ENCODE measurements around the gene ARPC5. TPM values are rescaled to one million over a fixed set of nuclear protein-coding genes. Genes with fewer than 3 reads are reported as not detected.
A peak's percentile ranks its signal among the peaks of the same experiment; 100 is the strongest.

The ARPC5 gene
- total RNA-seq, 4 donors from 2014 or later, result 10.8 to 14.6 (median 13.0) TPM

DNA sequence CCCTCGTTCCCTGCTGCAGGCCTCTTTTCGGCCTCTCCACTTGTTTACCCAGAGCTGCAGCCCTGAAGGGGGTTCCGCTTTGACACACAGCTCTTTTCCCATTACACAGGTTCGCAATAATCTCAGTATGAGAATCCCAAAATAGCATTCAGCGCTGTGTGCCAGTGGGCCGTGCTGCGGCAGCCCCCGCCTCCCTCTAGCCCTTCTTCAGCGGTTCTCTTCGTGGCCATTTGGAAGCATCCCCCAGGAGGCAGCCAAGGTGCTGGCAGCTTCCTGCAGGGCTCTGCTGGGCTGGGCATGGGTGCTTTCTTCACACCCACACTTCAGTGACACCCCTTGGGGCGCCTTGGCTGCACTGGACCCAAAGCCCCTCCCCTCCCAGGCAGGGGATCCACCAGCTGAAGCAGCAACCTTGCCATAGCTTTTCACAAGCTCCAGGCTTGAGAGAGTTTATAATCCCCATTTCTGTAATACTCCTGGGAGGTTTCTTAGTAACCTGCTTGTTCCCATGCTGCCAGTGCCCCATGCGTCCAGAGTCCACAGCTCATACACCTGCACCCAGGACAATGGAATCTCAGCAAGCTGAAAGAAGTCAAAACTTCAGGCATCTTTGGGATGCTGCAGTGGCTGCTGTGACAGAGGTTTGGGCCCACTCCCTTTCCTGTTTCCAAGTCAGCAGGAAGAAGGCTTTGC is 53.4 kb downstream of the ARPC5 start:
- H3K9me3 ChIP-seq, result no peaks in the 10 kb centered on the region
- intact Hi-C loops (cut with DNase I; ENCODE audit: low total_unique reads) (no loop called here), in situ Hi-C loops (cut with MboI; ENCODE audit: low sequenced_read_pairs in 4 of 4) (no loop called here)
- TF ChIP-seq POLR2A (IDR thresholded peaks at IDR 0.05) (no peak), CTCF (IDR thresholded peaks at IDR 0.05 in 4 of 5, conservative IDR thresholded peaks at IDR 0.05 in 1 of 5) (no peak)
- H3K4me3 ChIP-seq, result no peak overlapping the region
- no peaks in the 10 kb centered on the region for H3K27me3 ChIP-seq
- no peaks in the 10 kb centered on the region for H3K4me1 ChIP-seq
- no peak for ATAC-seq
- no peak for DNase-seq
- no peaks in the 10 kb centered on the region for H3K36me3 ChIP-seq
- no peak overlapping the region for H3K27ac ChIP-seq

DNA sequence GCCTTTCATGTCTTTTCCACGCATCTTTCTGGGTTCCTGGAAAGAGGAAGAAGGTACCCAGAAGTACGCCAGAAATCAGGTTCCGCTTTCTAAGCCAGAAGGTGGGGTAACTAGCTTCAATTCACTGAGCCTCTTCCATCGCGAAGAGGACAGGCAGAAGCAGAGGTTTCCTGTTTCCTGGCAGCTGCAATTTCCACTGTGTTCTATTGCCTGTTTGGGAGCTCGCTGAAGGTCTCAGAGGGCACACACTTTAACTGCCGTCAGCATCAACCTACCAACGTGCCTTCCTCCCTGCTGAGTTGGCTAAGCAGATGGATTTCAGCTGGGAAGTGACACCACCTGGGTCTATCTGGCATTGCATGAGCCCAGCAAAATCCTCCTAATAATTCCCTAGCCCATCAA is 55.3 kb downstream of the ARPC5 start:
- peak in 1 of 2 donors; percentile 30 for ATAC-seq
- in situ Hi-C loops (cut with MboI; ENCODE audit: low sequenced_read_pairs in 4 of 4), result no loop called here
- H3K27me3 ChIP-seq, result no peaks in the 10 kb centered on the region
- H3K4me3 ChIP-seq, result no peak overlapping the region
- H3K9me3 ChIP-seq, result no peaks in the 10 kb centered on the region
- no peaks in the 10 kb centered on the region for H3K4me1 ChIP-seq
- intact Hi-C loops (cut with DNase I; ENCODE audit: low total_unique reads), result no loop called here
- no peaks in the 10 kb centered on the region for H3K36me3 ChIP-seq
- peak overlapping the region in 1 of 4 donors; percentile 27 for H3K27ac ChIP-seq
- no peak for TF ChIP-seq CTCF (IDR thresholded peaks at IDR 0.05 in 4 of 5, conservative IDR thresholded peaks at IDR 0.05 in 1 of 5)
- no peak for TF ChIP-seq POLR2A (IDR thresholded peaks at IDR 0.05)
- peak; percentile 14 to 36 for DNase-seq

DNA sequence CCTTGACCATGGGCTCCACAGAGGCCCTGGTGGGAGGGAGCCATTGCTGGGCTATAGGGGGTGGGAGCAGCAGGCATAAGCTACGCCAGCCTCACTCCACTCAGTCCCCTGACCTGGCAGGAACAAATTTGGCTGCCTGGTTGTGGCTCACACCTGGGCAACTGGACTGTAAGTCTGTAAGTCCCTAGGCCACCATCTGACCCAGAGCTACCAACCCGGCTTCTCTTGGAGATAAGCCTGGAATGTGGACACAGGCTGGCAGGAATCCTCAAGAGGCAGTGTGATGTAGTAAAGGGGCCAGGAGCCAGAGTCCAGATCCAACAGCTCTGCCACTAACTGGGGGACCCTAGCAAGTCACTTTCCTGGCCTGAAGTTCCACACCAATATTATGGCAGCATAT is 56.7 kb downstream of the ARPC5 start:
- intact Hi-C loops (cut with DNase I; ENCODE audit: low total_unique reads), result no loop called here
- no peak for ATAC-seq
- Histone ChIP-seq H3K36me3 (no peaks in the 10 kb centered on the region), H3K4me3 (no peak overlapping the region), H3K27me3 (no peaks in the 10 kb centered on the region), H3K4me1 (no peaks in the 10 kb centered on the region), H3K9me3 (no peaks in the 10 kb centered on the region), H3K27ac (peak overlapping the region in 2 of 4 donors; percentile 30 to 61)
- no peak for DNase-seq
- in situ Hi-C loops (cut with MboI; ENCODE audit: low sequenced_read_pairs in 4 of 4), result no loop called here
- TF ChIP-seq CTCF (IDR thresholded peaks at IDR 0.05 in 4 of 5, conservative IDR thresholded peaks at IDR 0.05 in 1 of 5), result no peak
- TF ChIP-seq POLR2A (IDR thresholded peaks at IDR 0.05), result no peak

DNA sequence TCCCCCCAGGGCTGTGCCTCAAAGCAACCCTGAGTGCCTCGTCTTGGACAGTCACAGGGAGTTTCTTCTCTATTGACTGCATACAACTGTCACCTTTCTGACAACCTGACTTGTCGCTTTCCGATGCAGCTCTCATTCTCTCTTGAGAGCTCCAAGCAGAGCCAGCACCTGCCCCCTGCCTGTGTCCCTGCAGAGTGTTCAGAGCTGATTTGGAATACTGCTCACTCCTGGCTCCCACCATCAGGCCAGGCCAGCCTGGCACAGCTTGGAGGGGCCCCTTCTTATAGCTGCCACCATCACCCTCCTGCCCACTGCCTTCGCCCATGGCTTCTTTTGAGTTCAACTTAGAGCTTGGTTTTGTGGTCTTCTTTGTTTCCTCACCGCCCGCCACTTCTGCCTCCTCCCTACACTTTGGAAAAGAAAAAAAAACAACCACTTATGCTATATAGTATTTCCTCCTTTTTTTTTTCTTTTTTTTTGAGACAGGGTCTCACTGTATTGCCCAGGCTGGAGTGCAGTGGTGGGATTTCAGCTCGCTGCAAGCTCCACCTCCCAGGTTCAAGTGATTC is 57.6 kb downstream of the ARPC5 start:
- DNase-seq, result no peak
- in situ Hi-C loops (cut with MboI; ENCODE audit: low sequenced_read_pairs in 4 of 4), result no loop called here
- Histone ChIP-seq H3K36me3 (no peaks in the 10 kb centered on the region), H3K9me3 (no peaks in the 10 kb centered on the region), H3K4me3 (no peak overlapping the region), H3K4me1 (no peaks in the 10 kb centered on the region), H3K27ac (peak overlapping the region in 3 of 4 donors; percentile 8 to 61 (median 36)), H3K27me3 (no peaks in the 10 kb centered on the region)
- intact Hi-C loops (cut with DNase I; ENCODE audit: low total_unique reads), result no loop called here
- no peak for TF ChIP-seq POLR2A (IDR thresholded peaks at IDR 0.05)
- no peak for TF ChIP-seq CTCF (IDR thresholded peaks at IDR 0.05 in 4 of 5, conservative IDR thresholded peaks at IDR 0.05 in 1 of 5)
- ATAC-seq, result no peak

Measured in gastrocnemius medialis (tissue), 4 donors.